Activated T-cell treated with anti-CD3 and anti-CD28 coated beads for 24 hours (primary cell): ENCODE results near the gene LRFN2.

Experiments
- DNase-seq: peaks from one replicate; pipeline ENCODE4 v3.0.0-alpha.2; 2020; ENCODE audit warnings: low read depth

LRFN2 gene

DNA sequence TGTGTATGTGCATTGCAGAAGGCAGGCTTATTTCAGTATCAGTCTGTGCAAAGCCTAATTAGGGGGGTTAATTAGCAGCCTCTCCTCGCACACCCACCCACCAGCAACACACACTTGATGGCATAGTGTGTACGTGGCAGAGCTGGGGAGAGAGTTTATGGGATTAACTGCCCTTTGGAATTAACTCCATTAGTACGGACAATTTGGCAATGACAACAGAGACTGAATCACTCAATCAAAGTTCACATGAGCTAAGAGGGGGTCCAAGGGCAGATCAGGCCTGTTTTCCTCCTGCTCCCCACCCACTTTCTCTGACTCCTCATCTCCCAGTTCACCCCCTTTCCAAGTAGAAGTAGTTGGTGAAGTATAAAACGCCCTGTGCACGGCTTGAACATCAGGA lies 69.5 kb downstream of the LRFN2 start:
- DNase-seq = no peak

GRCh38 chr6:40516429-40516828 lies 70.7 kb downstream of the LRFN2 start:
- no peak for DNase-seq

DNA sequence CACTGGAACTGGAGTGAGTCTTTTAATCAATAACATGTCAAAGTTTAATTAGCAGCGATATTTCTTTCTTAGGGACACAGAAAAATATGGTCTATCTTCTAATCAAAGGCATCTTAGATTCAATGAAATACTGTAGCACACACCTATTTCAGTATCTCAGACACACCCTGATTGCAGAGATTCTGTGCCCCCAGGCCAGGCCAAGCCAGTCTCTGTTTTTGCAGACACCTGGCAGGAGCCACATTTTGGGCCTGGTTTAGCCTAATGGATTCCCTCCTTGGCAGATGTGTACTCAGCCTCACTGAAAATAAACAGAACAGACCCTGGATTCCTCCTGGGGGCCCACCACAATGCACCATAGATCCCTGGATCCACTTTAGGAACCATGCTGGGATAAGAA lies 74.8 kb downstream of the LRFN2 start:
- no peak for DNase-seq

- DNase-seq = no peak
Observed at GRCh38 chr6:40511884-40512283, 75.3 kb downstream of the LRFN2 start.

GRCh38 chr6:40510442-40510841 lies 76.7 kb downstream of the LRFN2 start:
- DNase-seq = no peak

GRCh38 chr6:40509716-40510260 lies 77.4 kb downstream of the LRFN2 start:
- DNase-seq = no peak

DNA sequence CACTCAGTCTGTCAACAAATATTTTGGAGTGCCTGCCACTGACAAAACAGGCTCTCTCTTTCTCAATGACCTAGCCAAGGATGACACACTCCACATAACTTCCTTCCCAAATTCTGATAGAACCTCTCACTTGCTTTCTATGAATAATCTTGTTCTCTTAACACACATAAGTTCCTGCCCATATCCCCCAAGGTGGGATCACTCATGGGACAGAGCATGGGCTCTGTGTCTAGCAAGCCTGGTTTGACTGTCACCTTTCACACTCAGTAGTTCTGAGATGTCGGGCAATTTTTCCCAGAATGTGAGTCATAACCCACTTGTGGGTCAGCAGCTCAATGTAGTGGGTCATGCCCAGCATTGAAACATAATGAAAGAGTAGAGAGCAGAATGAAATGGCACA lies 78.1 kb downstream of the LRFN2 start:
- DNase-seq = no peak

- no peak for DNase-seq
Observed at GRCh38 chr6:40506954-40507353, 80.2 kb downstream of the LRFN2 start.

DNA sequence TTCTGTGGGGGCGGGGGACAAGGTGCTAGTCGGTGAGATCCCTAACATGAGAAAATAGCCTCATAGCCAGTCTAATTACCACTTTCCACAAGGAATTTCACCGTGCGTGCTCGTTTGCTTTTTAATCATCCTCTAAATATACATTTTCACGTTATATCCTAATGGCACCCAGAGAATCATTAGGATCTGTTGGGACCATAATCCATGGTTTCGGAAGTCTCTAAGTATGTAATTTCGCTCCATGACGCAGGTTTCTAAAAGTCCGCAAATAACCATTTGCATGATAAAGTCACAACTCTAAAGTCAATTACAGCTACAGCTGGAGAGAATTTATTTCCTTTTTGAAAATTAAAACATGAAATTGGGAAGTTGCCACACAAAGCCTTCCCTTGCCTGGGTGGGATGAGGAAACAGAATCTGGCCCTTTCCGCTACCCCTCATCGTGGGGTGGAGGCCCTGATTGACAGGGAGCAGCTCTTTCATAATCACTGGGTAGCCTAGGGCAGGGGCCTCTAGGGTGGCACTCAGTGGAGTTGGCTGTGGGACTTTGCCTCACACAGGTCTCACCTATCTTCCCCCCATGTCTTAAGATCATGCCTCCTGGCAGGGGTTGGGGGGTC lies 81.9 kb downstream of the LRFN2 start:
- DNase-seq = no peak

DNA sequence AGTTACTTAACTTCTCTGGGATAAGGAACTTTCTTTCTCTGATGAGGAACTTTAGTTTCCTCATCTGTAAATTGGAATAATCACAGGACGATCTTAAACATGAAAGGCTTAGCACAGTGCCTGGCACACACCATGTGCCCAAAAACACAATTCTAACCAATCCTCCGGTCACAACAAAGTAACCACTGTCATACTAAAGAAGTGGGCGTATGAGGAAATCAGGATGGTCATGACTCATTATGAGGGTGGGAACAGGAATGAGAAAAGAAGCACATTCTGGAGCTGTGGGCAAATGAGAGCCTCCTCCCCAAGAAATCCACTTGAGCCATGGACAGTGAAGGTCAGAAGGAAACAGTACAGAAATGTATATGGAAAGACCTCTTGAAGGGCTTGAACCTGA lies 82.9 kb downstream of the LRFN2 start:
- DNase-seq = no peak

DNA sequence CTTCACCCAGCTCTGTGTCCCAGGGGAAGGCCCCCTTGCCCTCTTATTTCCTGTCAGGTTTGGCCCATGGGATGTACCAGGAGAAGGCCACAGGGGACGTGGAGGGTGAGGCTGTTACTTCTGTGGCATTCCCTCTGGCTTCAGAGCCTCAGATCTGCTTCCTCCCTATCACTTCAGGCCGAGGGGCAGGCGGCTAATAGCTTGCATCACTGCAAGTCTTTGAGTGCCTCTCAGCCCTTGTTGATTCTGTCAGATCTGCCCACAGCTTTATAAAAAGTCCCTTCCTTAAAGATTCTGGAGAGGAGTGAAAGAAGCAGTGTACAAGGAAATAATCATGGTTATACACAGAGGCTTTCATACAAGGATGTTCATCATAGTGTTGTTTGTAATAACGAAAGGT lies 86.9 kb downstream of the LRFN2 start:
- no peak for DNase-seq

DNA sequence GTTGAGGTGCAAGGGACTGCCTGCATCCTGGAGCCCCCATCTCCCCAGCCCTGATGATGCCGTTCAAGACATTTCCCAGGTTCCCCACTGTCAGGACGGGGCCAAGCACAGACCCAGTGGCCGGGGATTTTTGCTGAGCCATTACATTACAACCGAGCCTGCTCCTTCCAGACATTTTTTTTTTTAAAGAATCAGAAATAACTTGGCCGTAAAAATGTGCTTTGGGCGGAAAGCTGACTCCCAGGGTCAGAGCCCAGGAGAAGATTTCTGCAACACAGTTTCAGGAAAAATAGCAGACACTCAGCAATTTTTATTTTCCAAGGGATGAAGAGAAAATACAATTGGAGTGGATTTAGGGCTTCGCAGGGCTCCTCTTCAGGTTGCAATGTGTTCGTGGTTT lies 87.9 kb downstream of the LRFN2 start:
- DNase-seq = no peak

GRCh38 chr6:40498148-40498547 lies 89.0 kb downstream of the LRFN2 start:
- no peak for DNase-seq

DNA sequence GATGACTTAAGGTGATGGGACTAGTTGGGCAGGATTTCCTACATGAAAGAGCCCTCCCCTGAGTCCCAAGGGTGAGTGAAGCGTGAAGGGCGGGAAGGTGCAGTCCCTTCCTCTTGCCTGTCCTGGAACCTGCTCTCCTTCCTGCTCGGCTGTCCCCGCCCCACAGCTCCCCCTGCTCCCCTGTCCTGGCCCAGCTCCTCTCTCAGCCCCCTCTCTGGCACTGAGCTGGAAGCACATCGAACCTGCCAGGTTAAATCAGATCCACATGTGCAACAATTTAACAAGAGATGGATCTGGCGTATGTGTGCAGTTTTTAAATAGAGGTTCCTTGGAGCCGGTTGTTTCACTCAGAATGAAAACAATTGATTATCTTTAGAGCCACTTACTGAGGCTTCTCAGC lies 95.0 kb downstream of the LRFN2 start:
- DNase-seq = no peak

DNA sequence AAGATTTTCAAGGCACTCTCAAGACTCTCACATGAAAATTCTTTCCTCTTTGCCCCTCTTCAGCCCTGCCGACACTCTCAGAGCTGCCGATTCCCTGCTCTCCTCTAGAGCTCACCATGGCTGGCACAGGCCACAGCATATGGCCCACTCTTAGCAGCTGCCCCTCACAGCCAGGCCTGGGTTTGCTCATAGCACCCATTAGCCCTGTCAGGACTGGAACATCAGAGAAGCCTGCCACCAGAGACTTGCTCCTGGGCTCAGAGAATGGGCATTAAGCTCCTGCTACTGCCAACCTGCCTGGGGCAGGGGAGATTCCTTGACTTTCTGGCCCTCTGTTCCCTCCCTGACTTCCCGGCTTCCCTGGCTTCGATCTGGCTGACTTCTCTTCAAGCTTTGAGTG lies 96.7 kb downstream of the LRFN2 start:
- DNase-seq = no peak

- DNase-seq = no peak
Observed at GRCh38 chr6:40489798-40490197, 97.4 kb downstream of the LRFN2 start.

- DNase-seq = no peak
Observed at GRCh38 chr6:40486576-40486975, 100.6 kb downstream of the LRFN2 start.

GRCh38 chr6:40485795-40486194 lies 101.4 kb downstream of the LRFN2 start:
- no peak for DNase-seq

GRCh38 chr6:40485300-40485699 lies 101.9 kb downstream of the LRFN2 start:
- DNase-seq = no peak

DNA sequence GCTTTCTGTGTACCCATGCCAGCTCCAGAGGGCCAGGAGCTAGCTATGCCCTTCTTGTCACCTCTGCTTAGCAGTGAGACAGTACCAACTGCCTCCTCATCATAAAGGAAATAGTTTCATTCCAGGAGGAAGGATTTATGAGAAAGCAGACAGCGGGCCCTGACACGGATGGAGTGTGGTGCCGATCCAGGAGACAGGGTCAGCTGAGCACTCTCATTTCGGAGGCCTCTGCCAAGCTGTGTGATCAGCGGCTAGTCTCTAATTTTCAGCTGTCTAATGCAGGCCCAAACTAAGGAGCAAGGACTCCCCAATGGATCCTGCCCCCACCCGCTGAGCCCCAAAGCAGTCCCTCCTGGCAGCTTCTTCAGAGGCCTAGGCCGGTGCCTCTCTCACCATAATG lies 103.1 kb downstream of the LRFN2 start:
- no peak for DNase-seq

GRCh38 chr6:40482532-40482931 lies 104.6 kb downstream of the LRFN2 start:
- DNase-seq = no peak

GRCh38 chr6:40480678-40481077 lies 106.5 kb downstream of the LRFN2 start:
- DNase-seq = no peak

GRCh38 chr6:40479706-40480105 lies 107.5 kb downstream of the LRFN2 start:
- DNase-seq = no peak
